GM10266 (cell line): Measurements from ENCODE around the gene DDO.

ENCODE experiments used
- DNase-seq: peaks from one replicate; pipeline ENCODE4 v3.0.0; 2012; ENCODE audit errors: extremely low spot score
- CTCF ChIP-seq: IDR thresholded peaks from 2 replicates; pipeline ENCODE4 v1.5.1; 2012; ENCODE audit warnings: mild to moderate bottlenecking, low read depth; ENCODE audit not compliant: control insufficient read depth, insufficient read depth; ENCODE audit errors: missing control alignments

The DDO gene

GRCh38 chr6:110360676-110361075 is 54.7 kb downstream of the DDO start:
- no peak for DNase-seq
- no peak for TF ChIP-seq CTCF

DNA sequence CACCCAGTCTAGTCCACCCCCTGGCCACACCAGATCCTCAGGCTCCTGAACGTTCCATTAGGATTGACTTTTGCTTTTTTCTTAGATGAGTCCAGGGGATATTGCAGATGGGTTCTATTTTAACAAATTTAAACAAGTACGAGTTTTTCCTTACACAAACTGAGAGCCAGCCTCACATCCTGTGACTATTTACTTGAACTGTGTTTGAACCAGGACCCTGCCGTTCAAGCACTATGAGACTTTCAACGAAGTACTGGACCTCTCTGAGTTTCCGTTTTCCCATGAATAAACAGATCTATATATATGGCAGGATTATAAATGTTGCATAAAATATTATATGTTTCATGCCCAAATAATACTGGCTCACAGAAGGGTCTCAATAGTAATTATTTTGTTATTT is 55.8 kb downstream of the DDO start:
- DNase-seq, result no peak
- no peak for TF ChIP-seq CTCF

GRCh38 chr6:110358553-110359160 is 56.7 kb downstream of the DDO start:
- no peak for DNase-seq
- TF ChIP-seq CTCF, result no peak

- peak; percentile 13 for TF ChIP-seq CTCF
- no peak for DNase-seq
Observed at GRCh38 chr6:110357664-110358552, 57.5 kb downstream of the DDO start, which contains the start of gene METTL24. Gene METTL24 (minus strand): TSS chr6:110358349. CDS start chr6:110358272, 77 bp downstream.

DNA sequence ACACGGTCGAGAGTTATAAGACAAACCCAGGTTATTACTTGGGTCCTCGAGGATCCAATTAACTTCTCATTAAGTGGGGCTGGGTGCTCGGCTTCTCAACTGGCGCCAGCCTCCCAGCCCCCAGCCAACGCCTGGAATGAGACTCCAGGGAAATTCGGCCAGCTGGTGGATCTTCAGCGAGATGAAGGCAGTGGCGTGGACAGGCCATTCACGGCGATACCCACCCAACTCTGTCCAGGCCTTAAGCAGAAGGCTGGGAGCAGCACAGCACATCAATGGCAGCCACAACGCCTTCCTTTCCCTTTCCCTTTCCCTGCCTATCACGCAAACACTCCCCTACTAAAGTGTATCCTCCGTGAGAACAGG is 58.1 kb downstream of the DDO start:
- no peak for TF ChIP-seq CTCF
- no peak for DNase-seq

DNA sequence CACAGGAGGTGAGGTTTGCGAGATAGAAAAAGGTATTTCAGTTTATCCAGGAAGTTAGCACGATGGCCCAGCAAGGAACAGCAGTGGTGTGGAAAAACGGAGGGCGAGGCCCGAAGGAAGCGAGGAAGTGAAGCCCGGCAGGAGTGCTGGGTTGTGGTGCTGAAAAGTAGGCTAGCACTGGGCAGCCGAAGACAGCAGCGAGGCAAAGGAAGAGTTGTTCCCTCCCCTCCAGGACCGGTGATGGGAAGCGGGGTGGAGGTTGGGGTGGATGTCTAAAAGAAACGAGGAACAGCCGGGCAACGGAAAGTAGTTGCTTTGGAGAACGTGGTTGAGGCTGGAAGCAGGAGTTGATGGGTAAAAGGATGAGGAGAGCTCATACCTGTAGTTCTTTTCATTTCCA is 58.6 kb downstream of the DDO start:
- no peak for TF ChIP-seq CTCF
- no peak for DNase-seq

GRCh38 chr6:110355727-110356126 is 59.6 kb downstream of the DDO start:
- no peak for TF ChIP-seq CTCF
- no peak for DNase-seq
